GM21786 (cell line): ENCODE results near the gene TMEM130.
"Not testable (repeated sequence)": the region's sequence is repeated elsewhere in the genome, so short reads cannot be mapped to it uniquely, and the experiment has no call there.

Experiments
- ATAC-seq: cut with Tn5 transposase; IDR thresholded peaks from one replicate; pipeline ENCODE4 v1.9.1; 2021; ENCODE audit not compliant: unreplicated experiment

The TMEM130 gene

DNA sequence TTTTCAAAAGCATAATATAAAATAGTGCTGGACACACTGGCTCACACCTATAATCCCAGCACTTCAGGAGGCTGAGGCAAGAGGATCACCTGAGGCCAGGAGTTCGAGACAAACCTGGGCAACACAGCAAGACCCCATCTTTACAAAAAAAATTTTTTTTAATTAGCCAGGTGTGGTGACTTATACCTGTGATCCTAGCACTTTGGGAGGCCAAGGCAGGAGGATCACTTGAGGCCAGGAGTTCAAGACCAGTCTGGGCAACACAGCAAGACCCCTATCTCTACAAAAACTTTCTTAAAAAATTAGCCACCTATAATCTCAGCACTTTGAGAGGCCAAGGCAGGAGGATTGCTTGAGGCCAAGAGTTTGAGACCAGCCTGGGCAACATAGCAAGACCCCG, 27.3 kb downstream of the TMEM130 start:
- ATAC-seq: not testable (repeated sequence)

DNA sequence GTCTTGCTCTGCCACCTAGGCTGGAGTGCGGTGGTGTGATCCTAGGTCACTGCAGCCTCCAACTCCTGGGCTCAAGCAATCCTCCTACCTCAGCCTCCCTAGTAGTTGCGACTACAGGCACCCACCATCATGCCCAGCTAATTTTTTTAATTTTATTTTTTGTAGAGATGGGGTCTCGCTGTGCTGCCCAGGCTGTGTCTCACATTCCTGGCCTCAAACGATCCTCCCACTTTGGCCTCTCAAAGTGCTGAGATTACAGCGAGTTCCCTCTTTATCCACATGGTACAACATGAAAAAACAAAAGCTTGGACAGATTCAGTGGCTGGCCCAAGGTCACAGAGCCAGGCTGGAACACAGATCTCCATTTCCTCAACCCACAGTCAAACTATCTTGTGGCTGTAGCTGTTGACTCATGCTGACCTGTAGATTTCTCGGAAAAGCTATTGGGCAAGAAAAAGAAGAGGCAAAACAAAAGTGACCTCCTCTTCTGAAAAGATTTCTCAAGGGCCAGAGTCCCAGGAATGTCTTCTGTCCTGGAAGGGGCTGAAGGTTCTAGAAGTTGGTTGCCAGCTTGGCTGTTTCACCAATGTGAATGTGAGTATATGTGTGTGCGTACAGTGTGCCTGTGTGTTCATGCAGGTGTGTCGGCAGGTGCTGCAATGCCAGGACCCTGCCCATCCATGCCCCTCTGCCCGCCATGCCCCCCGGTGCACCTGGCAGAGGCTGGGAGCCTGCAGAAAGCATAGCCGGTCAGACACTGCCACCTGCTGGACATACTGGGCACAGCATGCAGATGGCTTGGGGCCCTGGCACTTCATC, 28.4 kb downstream of the TMEM130 start:
- no peak for ATAC-seq

- ATAC-seq: no peak
These were observed 29.1 kb downstream of the TMEM130 start for GRCh38 chr7:98840722-98841121.

DNA sequence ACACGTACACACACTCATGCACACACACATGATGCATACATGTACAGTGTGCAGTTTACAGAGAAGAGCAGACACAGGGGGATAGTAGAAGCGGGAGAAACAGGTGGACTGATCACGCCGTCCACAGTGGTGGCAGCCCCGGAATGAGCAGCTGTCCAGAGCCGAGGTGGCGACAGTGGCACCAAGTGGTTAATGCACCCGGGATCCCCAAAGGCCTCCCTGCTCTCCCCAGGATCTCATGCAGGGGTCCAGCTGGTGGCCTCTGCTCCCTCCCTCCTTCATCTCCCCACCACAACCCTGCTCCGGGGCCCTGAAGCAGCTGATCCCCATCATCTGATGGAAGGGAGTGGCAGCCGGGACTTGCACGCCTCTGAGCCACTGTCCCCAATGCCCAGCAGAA, 29.7 kb downstream of the TMEM130 start:
- no peak for ATAC-seq

DNA sequence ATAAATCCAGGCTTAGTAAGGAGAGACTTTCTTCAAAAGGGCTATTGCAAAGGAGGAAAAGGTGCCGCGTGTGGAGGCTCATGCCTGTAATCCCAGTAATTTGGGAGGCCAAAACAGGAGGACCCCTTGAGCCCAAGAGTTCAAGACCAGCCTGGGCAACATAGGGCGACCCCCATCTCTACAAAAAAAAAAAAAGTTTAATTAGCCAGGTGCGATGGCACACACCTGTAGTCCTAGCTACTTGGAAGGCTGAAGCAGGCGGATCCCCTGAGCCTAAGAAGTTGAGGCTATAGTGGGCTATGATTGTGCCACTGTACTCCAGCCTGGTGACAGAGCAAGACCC, 32.2 kb downstream of the TMEM130 start:
- no peak for ATAC-seq

- no peak for ATAC-seq
These were observed 32.8 kb downstream of the TMEM130 start for GRCh38 chr7:98836811-98837629.

GRCh38 chr7:98834949-98835348, 34.9 kb downstream of the TMEM130 start:
- no peak for ATAC-seq

DNA sequence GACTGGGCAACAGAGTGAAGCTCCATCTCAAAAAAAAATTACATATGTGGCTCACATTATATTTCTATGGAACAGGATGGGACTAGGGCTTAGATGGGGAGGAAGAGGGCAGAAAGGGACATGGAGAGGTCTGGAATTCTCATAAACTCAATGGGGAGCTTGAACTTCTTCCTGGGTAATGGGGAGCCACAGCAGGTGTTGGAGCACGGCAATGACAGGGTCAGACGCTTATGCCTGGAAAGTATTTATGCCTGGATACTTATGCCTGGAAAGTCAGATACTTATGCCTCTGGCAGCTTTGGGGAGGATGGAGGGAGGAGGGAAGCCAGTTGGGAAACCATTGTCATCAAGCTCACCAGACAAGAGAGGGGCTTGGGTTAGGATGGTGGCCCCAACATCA, 36.8 kb downstream of the TMEM130 start:
- no peak for ATAC-seq

DNA sequence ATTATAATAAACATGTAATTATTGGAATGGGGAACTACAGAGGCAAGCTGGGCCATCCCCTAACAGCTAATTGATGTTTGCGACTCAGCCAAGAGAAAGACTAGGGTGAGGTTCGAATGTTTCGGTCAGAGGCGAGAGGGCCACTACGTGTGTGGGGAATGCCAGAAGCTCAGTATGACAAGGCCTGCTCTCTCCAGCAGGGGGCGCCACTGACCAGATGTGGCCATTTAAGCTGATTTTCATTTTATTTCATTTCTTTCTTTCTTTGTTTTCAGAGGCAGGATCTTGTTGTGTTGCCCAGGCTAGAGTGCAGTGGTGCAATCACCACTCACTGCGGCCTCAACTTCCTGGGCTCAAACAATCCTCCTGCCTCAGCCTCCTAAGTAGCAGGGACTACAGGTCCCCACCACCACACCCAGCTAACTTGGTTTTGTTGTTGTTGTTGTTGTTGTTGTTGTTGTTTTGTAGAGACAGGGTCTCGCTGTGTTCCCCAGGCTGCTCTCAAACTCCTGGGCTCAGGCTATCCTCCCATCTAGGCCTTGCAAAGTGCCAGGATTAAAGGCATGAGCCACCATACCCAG, 38.1 kb downstream of the TMEM130 start:
- no peak for ATAC-seq

DNA sequence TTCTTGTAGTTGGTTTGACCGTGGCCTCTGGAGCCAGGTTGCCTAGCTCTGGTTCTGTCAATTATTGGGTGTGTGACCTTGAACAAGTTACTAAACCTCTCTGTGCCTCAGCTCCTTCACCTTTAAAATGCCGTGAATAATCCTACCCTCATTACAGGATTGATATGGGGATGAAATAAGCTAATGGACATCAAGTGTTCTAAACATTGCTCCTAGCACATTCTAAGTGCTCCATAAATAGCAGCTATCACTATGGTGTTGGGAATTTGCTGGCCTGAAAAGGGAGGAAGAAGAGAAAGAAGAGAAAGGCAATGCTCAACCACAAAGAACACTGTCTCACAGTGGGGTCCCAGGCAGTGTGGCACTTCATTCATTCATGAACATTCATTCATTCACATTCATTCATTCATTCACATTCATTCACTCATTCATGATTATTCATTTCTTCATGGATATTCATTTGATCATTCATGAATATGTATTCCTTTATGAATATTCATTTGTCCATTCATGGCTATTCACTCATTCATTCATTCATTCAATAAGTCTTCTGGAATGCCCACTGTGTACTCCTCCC, 38.8 kb downstream of the TMEM130 start:
- ATAC-seq: no peak

GRCh38 chr7:98828368-98828767, 41.4 kb downstream of the TMEM130 start:
- no peak for ATAC-seq

DNA sequence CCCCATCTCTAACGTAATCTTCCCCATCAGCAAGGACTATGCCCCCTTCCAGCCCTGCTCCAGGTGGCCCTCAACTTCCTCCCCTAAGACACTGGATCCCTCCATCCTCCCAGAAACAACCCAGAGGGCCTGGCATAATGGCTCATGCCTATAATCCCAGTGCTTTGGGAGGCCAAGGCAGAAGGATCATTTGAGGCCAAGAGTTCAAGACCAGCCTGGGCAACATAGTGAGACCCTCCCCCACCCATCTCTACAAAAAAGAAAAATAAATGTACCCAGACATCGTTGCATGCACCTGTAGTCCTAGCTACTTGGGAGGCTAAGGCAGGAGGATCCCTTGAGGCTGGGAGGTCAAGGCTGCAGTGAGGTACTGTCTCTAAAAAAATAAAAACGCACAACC, 42.6 kb downstream of the TMEM130 start:
- no peak for ATAC-seq

- no peak for ATAC-seq
These were observed 43.0 kb downstream of the TMEM130 start for GRCh38 chr7:98826811-98827231.

DNA sequence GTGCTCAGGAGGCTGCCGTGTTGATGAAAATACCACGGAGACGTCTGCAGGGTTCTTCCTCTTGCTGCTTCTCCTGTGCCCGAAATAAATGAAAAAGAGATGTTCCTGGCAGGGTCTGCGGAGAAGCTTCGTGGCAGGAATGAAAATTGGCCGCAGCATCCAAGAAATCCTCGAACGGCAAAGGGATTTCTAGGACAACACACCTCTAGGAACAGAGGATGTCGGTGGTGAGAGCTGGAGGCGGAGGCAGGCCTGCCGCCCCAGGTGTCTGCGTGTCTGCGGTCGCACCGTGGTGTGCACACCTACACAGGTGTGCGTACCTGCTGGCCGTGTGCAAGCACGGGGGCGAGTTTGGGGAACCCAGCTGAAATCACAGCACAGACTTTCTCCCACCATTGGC, 43.4 kb downstream of the TMEM130 start:
- ATAC-seq: no peak

- no peak for ATAC-seq
These were observed 46.6 kb downstream of the TMEM130 start for GRCh38 chr7:98823226-98823625.

DNA sequence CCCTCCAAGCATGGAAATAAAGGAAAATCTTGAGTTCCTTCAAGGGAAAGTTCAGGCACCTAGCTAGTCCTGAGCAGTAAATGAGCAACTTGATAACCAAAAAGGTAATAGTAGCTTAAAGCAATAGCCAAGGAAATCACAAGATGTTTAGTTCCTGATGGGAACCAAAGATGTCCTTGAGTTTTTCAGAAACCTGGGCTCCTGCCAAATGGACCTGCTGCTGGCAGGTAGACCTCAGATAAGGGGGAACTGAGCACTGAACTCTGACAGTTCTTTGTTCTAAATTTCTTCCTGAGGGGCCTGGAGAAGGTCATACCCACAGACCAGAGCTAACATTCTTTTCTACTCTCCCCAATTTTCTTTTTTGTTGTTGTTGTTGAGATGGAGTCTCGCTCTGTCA, 48.5 kb downstream of the TMEM130 start:
- ATAC-seq: no peak

- no peak for ATAC-seq
These were observed 52.7 kb downstream of the TMEM130 start for GRCh38 chr7:98816967-98817710.

DNA sequence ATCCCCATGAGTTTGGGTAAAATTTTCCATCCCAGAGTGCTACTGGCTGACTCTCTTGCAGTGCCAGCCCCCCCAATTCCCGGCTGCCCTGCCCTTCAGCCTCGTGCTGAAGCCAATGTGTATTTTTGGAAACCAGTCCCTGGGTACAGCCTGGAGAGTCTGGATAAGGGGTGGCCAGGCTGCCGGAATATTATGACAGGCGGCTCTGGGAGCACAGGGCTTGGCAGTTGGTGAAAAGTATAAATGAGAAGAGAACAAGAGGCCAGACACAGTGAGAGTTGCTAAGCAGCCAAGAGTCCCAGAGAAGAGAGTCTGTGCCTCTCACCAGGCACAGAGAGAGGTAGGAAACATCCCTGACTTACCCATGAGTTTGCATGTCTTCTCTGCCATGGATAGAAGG, 53.6 kb downstream of the TMEM130 start:
- no peak for ATAC-seq

DNA sequence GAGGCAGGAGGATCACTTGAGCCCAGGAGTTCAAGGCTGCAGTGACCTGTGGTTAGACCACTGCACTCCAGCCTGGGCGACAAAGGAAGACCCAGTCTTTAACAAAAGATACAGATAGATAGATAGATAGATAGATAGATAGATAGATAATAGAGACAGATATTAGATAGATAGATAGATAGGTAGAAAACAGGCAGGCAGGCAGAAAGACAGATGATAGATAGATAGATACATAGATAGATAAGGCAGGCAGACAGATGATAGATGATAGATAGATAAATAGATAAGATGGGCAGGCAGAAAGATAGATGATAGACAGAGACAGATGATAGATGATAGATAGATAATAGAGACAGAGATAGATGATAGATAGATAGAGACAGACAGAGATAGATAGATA, 54.5 kb downstream of the TMEM130 start:
- no peak for ATAC-seq

GRCh38 chr7:98811299-98811698, 58.5 kb downstream of the TMEM130 start:
- ATAC-seq: no peak
